Activated naive CD8-positive, alpha-beta T cell (primary cell): ENCODE data around the gene NSL1.

ENCODE experiments used
- H3K27ac Mint-ChIP-seq: one replicate; pipeline ENCODE4 v1.8.0; 2021; ENCODE audit warnings: mixed read lengths
- H3K27me3 Mint-ChIP-seq: one replicate; pipeline ENCODE4 v1.8.0; 2021; ENCODE audit warnings: mixed read lengths
- H3K36me3 Mint-ChIP-seq: one replicate; pipeline ENCODE4 v1.8.0; 2021; ENCODE audit warnings: mixed read lengths
- H3K4me1 Mint-ChIP-seq: one replicate; pipeline ENCODE4 v1.8.0; 2021; ENCODE audit warnings: low read depth, mixed read lengths
- H3K4me3 Mint-ChIP-seq: one replicate; pipeline ENCODE4 v1.8.0; 2021; ENCODE audit warnings: mild to moderate bottlenecking, mixed read lengths
- H3K9me3 Mint-ChIP-seq: one replicate; pipeline ENCODE4 v1.8.0; 2021; ENCODE audit warnings: low read depth, mixed read lengths

Gene NSL1

DNA sequence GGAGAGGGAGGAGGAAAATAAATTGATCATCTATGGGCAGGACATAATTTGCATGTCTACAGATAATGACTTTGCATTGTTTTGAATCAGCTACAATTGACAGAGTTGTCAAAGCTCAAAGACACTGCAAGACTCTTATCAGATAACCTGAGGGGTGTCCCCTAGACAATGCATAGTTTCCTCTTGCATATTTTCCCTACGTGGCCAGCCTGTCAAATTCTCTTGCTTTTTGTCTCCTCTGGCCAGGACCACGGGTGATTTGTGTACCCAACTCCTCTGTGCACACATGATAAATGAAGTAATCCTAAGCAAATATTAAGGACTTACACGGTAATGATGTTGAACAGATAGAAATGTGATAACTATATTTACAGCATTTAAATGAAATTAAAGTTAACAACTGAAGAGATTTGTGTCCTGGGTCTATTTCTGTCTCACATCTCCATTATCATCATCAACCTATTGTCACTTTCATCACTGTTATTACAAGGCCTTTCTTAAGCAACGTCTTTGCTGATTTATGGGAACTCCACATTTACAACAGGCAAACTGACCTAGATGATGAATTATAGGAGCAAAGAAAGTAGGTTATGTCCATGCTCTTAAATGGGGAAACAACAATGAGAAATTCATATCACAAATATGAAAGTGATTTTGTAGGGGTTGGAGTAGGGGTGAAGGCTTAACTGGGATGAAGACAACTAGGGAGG, 110.7 kb downstream of the NSL1 start:
- Mint-ChIP-seq H3K27ac (no peak overlapping the region), H3K4me1 (peaks cover 15% of the 10 kb centered on the region), H3K27me3 (no peaks in the 10 kb centered on the region), H3K4me3 (no peak overlapping the region), H3K9me3 (no peaks in the 10 kb centered on the region), H3K36me3 (peaks cover under 1% of the 10 kb centered on the region)

DNA sequence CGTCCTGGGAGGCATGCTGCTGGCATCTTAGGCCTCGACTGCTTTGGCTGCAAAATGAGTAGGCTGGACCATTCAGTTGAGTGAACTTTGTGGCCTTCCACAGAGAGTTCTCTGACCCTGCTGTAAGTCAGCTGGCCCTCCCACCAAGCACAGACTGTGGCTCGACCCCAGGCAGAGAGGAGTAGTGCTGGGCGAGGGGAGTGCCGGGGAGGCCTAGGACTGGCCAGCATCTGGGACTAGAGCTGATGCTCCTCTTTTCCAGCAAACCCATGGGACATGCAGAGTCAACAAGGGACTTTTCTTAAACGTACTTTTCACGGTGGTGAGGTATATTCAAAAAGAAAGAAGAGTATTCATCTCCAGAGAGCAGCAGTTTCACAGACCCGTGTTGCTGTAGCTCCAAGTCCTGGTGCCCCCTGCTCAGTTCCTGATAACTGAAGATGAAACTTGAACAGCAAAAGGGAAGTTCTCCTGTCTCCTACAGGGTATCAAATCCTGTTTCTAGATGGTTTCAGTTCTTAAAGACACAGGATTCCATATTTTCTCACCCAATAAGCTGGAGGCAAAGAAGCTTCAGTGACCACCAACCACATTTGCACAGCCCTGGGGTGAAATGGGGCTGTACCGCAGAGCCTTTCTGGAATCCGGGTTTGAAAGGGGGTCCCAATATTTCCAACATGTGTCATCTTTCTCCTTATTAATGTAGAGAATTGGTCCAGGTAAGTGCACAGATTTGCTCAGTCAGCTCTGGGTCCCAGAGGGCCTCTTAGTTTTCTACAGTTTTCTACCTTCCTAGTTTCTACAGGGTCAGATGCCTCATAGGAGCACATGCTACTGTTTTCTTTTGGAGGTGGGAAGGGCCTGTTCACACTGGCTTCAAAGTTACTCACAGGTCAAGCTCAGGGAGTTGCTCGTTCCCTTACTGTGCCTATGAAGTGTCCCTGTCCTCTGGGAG, 112.8 kb downstream of the NSL1 start:
- Mint-ChIP-seq H3K4me3 (no peak overlapping the region), H3K9me3 (no peaks in the 10 kb centered on the region), H3K36me3 (no peaks in the 10 kb centered on the region), H3K27ac (no peak overlapping the region), H3K27me3 (no peaks in the 10 kb centered on the region), H3K4me1 (peaks cover 11% of the 10 kb centered on the region)

DNA sequence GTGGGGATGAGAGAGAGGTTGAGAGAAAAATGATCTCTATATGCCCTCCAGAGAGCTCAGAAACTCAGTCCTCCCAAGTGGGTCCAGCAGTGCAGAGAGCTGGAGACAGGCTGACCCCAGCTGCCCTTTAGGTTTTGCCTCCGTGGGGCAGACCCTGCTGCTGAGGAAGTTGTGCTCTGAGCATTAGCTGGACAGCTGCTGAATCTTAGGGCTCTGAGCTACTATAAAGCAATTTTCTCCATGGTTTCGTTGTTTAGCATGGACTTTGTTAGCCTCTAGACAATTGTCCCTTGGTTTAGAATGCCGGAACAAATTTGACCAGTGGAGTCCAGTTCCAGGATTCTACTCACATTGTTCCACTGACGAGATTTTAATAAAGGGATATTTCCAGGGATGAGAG, 114.0 kb downstream of the NSL1 start:
- no peaks in the 10 kb centered on the region for H3K9me3 Mint-ChIP-seq
- peaks cover 2% of the 10 kb centered on the region for H3K4me1 Mint-ChIP-seq
- H3K27ac Mint-ChIP-seq: no peak overlapping the region
- no peaks in the 10 kb centered on the region for H3K36me3 Mint-ChIP-seq
- no peaks in the 10 kb centered on the region for H3K27me3 Mint-ChIP-seq
- no peak overlapping the region for H3K4me3 Mint-ChIP-seq

DNA sequence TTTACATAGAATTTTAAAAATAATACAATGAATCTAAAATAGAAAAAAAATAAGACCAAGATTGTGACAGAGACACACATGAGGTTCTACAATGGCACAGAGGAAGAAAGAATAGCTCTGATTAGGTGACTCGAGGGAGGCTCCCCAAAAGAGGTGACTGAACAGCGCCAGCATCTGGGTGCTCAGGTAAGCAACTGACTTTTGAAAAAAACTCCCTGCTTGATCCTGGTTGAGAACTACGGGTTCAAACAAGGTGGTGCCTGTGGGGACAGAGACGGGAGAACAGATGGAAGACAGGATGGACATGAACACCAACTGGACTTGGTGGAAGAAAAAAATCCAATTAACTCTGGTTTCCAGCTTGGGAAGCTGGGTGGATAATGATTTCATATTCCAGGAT, 114.4 kb downstream of the NSL1 start:
- Mint-ChIP-seq H3K27me3 (no peaks in the 10 kb centered on the region), H3K4me3 (no peak overlapping the region), H3K9me3 (no peaks in the 10 kb centered on the region), H3K27ac (no peak overlapping the region), H3K36me3 (no peaks in the 10 kb centered on the region), H3K4me1 (peaks cover 2% of the 10 kb centered on the region)
